NK-92 treated with Interleukin-12 subunit alpha and Interleukin-12 subunit beta, amount 100 ng/mL, for 24 hours (cell line): ENCODE measurements around the gene PEX12.
"Not testable (repeated sequence)": the region's sequence is repeated elsewhere in the genome, so short reads cannot be mapped to it uniquely, and the experiment has no call there.

ENCODE experiments used
- DNase-seq: peaks from one replicate; lab custom pipeline; 2025; lab: John Stamatoyannopoulos, UW

PEX12 gene

DNA sequence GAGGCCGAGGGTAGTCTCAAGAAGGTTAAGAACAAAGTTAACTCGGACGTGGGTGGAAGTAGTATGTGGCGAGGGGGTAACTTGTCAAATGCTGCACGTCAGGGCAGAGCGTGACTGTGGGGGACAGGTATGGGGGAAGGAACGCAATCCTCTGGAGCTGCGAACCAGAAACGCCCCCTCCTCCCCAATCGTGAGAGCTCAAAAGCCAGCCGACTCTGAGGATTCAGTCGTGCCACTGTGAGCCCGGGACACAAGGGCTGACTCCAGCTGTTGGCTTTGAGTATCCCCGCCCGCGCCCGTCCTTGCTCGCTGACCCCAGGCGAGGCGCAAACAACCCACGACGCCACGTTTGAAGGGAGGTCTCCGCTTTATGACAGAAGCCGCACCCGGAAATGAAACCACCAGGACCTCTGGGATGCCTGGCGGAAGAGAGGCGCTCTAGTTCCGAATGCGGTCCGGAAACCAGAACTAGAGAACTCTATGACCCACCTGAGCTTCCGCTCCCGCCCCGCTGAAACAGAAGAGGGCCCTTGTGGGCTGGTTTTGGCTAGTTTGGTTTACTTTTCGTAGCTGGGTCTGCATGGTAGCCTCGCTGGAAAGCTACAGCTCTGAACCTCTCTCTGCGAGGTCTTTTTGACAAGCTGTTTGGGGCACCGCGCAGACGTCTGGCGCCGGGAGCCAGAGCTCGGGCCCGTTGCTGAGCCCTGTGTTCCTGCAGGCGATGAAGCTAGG lies at the start of gene PEX12:
TSS of gene PEX12 (minus strand) at position 375 of the 732 bp plus-strand sequence. CDS start 550 bp downstream, outside the sequence.
- peak; percentile 83 for DNase-seq

DNA sequence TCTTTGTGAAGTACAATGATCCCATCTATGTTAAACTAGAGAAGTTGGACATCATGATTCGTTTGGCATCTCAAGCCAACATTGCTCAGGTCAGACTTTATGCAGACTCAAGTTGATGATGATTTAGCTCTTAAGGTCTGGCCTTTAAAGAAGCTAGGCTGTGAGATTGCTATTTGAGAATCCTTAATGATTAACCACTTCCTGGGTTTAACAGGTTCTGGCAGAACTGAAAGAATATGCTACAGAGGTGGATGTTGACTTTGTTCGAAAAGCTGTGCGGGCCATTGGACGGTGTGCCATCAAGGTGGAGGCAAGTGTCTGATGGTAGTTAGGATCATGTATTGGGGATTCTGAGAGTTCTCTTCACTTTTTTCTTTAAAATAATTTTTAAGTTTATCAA lies 49.0 kb upstream of the PEX12 start:
- no peak for DNase-seq

DNA sequence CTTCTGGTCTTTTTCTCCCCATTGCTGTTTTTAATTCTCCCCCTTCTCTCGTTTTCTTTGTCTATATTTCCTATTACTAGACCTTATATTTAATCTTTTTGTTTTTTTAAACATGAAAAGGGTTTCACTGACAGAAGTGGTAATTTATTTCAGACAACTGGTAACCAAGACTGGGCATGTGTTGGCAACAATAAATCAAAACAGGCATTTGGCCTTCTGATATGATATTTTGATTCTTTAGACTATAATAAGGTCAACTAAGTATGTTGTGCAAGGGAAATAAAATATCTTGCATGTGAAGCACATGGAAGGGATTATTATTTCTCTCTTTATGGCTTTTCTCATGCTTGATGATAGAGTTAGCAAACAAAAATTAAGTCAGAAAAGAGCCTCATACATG lies 43.4 kb upstream of the PEX12 start:
- no peak for DNase-seq

DNA sequence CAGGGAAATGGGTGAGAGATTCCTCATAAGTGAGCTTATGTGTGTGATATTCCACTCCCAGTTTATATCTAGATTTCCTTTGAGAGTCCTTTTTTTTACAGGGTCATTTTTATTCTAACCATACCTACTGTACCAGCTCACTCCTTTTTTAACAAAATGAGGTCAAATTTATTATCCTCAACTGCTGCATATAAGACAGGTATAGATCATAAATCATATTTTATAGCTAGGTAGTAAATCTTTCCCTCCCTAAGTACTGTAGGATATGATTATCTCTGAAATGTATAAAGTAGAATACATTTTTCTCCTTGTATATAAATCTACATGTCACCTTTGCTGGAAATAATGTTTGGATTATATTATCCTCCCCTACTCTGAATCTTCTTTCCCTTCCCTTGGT lies 40.3 kb upstream of the PEX12 start:
- no peak for DNase-seq

DNA sequence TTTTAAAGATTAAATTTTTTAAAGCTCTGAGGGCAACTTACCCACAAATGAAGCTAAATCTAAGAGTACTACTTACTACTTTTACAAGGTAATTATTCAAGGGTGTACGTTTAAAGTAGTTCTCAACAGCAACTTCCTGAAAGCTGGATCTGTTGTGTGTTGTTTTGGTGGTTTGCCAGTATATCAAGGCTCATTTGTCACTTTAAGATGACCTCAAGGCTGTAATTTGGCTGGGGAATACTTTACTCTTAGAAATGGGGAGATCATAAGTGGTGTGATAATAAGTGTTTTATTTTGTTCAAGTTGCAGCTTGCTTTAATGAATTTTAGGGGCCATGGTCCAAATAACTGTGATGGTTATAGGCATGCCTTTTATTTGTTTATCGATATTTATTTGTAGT lies 39.1 kb upstream of the PEX12 start:
- no peak for DNase-seq

DNA sequence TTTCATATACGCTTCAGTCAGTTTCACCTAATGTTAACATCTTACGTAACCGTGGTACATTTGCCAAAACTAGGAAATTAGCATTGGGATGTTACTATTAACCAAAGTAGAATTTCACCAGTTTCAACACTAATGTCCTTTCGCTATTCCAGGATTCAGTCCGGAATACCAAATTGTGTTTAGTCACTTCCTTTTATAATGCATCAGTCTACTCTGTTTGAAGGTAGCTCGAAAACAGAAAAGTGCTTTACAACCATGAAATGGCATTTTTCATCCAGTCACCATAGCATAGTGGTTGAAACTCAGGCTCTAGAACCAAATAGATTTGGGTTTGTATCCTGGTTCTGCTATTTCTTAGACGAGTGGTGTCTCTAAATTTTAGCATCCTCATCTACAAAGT lies 38.2 kb upstream of the PEX12 start:
- no peak for DNase-seq

DNA sequence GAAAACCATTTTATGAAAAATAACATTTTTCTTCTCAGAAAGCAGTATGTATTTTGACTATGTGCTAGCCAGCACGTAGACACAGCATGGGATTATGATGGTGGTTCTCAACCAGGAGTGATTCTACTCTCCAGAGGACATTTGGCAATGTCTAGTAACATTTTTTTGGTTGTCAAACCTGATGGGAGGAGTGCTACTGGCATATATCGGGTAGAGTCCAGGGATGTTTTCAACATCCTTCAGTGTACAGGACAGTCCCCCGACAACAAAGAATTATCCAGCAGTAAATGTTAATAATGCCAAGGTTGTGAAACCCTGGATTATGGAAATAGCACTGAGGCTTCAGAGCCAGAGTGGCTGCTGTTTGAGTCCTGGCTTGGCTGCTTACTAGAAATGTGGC lies 36.4 kb upstream of the PEX12 start:
- DNase-seq: no peak

DNA sequence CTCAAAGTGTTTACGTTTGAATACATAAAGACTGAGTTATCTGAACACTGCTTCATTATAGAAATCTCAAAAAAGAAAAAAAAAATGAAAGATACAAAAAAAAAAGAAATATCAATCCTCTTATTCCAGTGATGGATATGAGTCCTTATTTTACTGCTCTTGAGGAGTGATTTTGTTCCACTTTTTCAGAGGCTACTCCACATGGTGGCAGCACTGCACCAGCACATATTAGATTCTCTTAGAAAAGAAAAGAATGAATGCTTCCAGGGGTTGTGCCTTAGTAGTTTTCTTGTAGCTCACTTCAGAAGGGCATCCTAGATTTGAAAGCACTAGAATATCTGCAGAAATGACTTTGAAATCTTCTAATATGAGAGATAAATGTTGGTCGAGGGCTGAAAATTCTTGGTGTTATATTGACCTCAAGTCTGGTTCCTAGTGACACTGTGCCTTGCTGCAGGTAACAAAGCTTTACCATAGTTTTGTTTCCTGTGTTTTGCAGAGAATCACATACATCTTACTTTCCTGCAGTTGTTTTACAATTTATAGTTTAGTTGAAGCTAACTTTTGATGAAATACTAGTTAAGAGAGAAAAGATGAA lies 34.7 kb upstream of the PEX12 start:
- DNase-seq: no peak

DNA sequence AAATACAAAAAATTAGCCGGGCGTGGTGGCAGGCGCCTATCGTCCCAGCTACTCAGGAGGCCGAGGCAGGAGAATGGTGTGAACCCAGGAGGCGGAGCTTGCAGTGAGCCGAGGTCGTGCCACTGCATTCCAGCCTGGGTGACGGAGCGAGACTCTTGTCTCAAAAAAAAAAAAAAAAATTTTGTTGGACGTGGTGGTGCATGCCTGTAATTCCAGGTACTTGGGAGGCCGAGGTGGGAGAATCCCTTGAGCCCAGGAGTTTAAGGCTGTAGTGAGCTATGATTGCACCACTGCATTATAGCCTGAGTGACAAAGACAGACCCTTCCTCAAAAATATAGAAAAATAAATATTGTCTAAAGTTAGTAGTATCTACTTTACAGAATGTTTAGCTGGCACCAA lies 32.4 kb upstream of the PEX12 start:
- not testable (repeated sequence) for DNase-seq

DNA sequence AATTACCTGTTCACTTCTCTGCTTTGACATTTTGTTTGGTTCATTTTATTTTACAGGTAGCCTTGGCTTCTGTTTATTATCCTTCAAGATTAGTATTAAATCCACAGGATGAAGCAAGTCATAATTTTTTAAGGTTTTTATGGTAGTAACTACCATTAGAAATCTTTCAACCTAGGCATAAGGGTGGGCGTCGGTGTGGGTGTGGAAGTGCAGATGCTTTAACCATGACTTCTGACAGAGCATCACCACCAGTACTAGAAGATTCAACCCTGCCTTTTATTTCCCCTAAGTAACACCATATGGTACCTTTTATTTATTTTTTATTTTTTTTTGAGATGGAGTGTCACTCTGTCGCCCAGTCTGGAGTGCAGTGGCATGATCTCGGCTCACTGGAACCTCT lies 31.5 kb upstream of the PEX12 start:
- no peak for DNase-seq

DNA sequence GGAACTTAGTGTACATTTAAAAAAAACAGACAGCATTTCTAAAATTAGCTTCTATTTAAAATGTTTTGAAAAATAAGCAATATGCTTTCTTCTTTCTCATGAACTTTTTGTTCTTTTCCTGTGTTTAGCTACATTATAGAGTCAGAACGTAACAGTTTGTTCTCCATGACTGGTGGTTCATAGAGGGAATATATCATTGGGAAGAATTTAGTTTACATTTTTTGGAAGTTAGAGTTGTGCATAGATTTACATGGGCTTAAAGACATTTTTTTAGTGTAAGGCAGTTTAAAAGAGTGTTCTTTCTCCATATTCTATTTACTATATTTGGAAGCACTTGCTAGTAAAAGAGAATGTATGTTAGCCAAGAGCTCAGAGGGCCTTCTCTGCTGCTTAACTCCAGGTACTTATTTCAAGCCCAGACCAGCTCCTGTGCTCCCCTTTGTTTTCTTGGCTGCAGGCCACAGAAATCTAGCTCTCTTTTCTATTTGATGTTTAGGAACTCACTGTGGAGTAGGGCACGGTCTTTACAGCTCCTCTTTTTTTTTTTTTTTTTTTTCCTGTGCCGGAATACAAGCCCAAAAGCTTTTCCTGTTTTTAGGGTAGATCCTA lies 29.0 kb upstream of the PEX12 start:
- no peak for DNase-seq

DNA sequence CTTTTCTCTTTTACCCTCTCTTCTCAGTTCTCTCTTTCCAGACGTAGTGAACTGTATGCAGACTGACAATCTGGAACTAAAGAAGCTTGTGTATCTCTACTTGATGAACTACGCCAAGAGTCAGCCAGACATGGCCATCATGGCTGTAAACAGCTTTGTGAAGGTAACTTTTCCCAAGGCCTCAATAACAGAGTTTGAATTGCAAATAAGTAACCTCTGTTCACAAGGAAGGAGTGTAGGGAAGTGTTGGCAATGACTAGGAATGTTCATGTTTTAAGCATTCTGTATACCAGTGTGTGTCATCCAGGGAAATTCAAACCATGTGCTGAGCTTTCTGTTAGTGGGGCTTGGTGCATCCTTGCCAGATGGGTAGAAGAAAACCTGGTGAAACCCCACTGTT lies 27.3 kb upstream of the PEX12 start:
- DNase-seq: no peak

DNA sequence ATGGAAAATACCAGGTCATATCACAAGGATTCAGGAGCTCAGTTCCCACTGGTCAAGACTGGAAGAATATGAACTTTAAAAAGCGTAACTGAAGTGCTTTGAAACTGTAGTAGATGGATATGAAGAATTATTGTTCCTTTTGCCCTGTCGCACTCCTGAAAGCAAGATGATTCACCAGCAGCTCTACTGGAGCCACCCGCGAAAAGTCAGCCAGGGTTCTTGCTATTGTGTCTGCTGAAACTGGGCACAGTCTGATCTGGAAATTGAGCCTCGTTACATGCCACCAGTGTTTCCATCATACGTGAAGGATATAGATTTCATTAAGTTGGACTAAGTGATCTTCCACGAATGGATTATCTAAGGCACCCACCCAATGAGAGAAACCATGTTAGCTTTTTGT lies 25.3 kb upstream of the PEX12 start:
- DNase-seq: no peak

DNA sequence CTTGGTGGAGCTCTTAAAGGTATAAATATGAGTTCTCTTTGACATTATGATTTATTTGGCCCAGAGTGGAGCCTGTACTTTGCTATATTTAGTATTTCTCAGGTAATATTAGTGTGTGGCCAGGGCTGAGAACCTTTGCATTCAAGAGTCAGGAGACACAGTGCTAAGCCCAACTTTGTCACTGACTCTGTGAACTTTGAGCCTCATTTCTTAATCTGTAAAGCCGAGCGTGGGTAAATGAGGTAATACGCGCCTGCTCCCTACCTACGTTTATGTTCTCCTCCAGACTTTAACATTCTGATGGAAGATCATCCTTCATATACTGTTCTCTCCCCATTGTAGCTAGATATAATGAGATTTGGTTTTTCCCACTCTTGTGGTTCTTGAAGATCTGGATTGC lies 19.2 kb upstream of the PEX12 start:
- no peak for DNase-seq

DNA sequence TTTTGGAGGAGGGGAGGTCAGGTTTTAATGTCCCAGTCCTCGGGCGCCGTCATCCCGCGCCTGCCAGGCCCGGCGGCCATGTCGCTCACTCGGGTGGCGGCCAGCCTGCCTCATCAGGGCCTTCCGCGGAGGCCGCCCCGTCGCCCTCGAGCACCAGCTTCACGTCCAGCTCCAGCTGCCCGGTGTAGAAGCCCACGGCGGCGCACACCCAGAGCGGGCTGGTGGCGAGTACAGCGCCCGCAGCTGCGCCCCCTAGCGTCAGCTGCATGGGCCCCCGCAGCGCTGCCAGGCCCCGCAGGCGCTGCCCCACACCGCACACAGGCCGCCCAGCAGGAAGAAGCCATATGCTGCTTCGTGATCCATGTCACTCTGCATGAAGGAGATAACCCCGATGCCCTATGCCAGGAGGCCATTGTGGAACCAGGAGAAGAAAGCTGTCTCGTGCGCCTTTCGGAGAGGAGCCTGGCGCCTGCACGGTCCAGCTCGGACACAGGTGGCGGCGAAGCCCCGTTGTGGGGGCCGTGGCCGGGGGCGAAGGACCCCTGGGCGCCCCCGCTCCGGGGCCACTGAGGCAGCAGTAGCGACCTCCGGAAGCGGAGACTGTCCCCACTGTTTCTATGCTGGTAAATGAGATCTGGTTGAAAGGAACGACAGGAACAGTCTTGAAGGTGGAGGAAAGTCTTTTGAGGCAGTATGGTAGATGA lies 18.3 kb upstream of the PEX12 start:
- DNase-seq: no peak

DNA sequence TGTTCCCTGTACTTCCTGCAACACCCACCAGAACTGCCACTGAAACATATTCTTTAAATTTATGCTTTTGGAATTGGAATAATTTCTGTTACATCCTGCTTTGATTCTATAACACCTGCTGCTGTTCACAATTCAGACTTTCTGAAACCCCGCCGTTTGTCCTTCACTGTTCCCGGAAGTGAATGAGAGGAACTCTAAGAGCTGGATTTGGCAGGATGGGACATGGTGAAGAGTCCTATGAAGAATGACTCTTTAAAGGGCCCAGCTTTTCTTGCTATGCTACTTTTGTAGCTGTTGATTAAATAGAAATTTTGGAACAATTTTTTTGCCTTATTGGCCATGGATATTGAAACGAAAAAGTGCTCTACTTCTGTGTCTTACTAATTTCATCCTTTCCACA lies 17.7 kb upstream of the PEX12 start:
- DNase-seq: no peak

DNA sequence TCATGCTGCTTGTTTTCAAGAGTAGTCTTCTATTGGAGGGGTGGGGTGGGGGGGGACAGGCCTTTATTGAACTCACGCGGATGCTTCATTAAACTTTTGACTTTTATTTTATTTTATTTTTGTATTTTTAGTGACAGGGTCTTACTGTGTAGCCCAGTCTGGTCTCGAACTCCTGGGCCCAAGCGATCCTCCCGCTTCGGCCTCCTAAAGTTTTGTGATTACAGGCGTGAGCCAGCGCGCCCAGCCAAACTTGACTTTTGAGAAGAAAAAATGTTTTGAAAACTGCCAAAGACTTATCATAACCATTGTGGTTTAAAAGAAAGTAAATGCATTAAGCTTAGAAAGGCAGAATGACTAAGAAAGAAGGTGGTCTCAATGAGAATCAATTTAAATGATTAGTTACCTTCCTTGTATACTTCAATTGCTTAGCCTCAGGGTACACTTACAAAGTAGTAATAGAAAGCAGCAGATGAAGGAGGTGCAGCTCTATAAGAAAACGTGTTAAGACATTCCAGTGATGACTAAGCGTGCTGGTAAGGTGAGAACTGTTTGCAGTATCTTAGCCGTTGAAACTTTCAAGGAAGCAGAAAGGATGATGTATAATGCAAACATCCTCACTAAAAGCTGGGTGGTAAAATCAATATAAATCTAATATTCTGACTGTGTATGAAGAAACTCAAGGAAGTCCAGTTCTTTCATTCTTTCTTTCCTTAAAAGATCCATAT lies 10.0 kb upstream of the PEX12 start:
- DNase-seq: no peak

DNA sequence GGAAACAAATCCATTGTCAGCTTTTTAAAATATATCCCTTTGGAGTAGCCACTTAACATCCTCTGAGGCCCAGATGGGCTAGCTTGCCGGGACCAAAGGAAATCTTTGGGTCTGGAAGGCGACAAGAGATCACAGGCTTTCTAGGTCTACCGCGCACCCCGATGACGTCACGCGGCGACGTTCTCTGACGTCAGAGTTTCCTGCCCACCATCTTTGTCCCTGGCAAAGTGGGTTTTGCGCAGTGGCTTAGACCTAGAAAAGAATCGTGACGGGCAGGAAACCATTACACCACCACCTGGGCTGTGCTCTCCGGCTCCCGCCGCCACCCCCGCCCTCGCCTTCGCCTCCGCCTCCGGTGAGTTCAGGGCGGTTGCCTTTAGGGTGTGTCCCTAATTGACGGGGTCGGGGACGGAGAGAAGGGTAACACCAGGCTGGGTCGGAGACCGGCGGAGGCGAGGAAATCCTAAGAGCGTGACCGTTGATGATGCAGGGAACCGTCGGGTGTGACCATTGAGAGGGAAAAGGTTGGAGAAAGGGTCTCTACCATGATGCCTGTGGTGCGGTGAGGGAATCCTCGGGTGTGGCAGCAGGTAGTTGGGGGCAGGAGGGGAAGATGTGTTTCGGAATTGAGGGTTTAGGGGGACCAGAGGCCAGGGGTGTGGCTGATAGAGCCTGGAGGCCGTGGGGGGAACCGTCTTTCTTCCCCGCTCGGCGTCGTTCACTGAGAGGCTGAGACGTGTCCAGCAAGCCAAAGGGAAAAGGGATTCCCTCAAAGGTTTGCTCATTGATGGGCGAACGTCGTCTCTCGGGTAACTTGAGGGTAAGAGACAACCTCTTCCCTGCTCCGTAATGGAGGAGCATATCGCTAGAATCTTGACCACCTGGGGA lies 8.9 kb upstream of the PEX12 start, which contains the start of gene AP2B1:
TSS of gene AP2B1 (plus strand) at position 249 of the 888 bp plus-strand sequence. CDS start 6,709 bp downstream, outside the sequence.
- DNase-seq: peak; percentile 95

DNA sequence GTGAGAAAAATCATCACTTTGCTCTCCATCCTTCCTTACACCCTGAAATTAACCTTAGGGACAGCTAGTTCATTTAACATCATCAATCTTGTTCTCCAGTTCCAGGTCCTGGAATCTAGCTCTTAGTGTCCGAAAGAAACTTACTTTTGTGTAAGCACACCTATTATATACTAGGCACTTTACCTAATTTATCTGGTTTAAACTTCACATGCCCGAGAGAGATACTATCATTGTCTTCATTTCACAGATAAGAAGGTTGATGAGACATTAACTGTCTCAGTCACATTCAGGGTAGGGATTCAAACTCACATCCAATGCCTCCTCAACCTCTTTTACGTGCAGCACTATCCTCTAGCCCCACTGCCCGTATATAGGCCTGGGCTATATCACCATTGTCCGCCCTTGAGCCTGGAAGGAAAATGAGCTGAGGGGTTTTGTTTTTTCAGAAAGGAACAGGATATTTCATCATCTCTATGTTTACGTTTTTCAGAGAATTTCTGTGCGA lies 8.2 kb upstream of the PEX12 start:
- DNase-seq: no peak

DNA sequence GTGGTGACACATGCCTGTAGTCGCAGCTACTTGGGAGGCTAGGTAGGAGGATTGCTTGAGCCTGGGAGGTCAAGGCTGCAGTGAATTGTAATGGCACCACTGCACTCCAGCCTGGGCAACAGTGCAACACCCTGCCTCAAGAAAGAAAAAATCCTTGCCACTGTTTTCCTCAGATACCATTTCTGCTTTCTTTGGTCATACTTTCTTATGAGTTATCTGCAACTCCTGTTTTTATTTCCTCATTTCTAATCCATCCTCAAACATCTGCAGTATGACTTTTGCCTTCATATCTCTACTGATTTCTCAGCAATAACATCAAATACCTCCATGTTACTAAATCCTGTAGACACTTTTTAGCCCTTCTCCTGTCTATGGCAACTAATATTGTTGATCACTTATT lies 5.7 kb upstream of the PEX12 start:
- DNase-seq: no peak

DNA sequence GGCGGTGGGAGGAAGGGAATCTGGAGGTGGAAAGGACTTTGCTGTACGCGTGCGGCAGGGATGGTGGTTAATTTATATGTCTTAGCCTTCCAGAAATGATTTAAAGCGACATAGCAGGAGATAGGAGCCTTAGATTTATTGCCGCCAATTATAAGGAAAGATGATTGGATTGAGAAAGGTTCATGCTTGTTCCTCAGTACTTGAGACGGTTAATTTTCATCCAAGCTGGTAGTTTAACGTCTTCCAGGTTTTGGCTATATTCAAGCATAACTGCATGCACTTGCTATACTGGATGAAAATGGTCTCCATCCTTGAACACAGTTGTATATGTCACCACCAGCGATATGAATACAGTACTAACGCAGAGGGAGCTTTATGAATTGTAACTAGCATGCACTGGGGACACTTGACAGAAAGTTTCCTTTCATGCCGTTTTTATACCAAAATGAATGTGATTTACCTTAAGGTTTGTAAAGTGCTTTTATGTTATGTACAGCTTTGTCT lies 610 bp upstream of the PEX12 start:
- no peak for DNase-seq
